IPS-18a (cell line): ENCODE data around the gene ROMO1.
"Not testable (repeated sequence)": the region's sequence is repeated elsewhere in the genome, so short reads cannot be mapped to it uniquely, and the experiment has no call there.

Experiments used
- H3K27ac ChIP-seq: one replicate; pipeline ENCODE4 v1.5.1; 2013; ENCODE audit warnings: low read length
- H3K27me3 ChIP-seq: one replicate; pipeline ENCODE4 v1.6.1; 2013; ENCODE audit warnings: mild to moderate bottlenecking, low read length; ENCODE audit not compliant: control insufficient read depth, insufficient read depth
- H3K36me3 ChIP-seq: one replicate; pipeline ENCODE4 v1.6.1; 2013; ENCODE audit warnings: low read depth, low read length; ENCODE audit not compliant: control insufficient read depth
- H3K4me1 ChIP-seq: one replicate; pipeline ENCODE4 v1.6.1; 2013; ENCODE audit warnings: low read depth, low read length; ENCODE audit not compliant: control insufficient read depth
- H3K4me3 ChIP-seq: one replicate; pipeline ENCODE4 v1.5.1; 2013; ENCODE audit warnings: low read length
- H3K9ac ChIP-seq: one replicate; pipeline ENCODE4 v1.6.1; 2013; ENCODE audit warnings: mild to moderate bottlenecking, low read length, moderate library complexity
- H3K9me3 ChIP-seq: one replicate; pipeline ENCODE4 v1.6.1; 2013; ENCODE audit warnings: low read depth, low read length; ENCODE audit not compliant: control insufficient read depth

Gene ROMO1

DNA sequence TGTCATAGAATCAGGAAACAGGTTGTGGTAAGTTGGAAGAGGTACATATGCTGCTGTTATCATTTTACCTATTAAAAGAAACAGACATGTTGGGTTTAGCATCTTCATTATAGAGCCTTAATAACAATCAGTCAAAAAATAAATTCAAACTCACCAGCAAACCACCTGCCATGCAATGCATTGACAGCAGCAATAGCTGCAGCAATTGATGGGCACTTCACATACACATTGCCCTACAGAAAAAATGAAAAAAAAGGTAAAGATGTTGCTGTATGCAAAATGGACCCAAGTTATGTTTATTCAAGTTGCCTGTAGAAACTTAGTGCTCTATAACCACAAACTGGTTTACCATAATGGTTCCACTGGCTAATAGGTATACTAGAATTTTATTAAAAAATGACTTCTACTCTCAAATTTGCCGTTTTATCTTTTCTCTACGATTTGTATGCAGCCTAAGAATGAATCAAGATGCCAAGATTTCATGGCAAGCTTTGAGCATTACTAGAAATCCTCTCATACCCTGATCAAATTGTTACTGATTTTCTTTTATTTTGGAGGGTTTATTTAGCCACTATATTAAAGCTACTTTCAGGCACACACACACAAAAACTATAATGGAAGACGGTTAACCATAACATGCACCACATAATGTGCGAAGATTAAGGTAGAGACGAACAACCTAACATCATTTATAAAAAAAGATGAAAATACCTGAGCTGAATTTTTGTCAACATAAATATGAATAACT is 5.5 kb downstream of the ROMO1 start:
- H3K27ac ChIP-seq, result no peak overlapping the region
- no peaks in the 10 kb centered on the region for H3K4me1 ChIP-seq
- no peak overlapping the region for H3K4me3 ChIP-seq
- H3K27me3 ChIP-seq, result no peaks in the 10 kb centered on the region
- H3K9me3 ChIP-seq, result no peaks in the 10 kb centered on the region
- no peak overlapping the region for H3K9ac ChIP-seq
- peaks cover 76% of the 10 kb centered on the region for H3K36me3 ChIP-seq

- H3K27ac ChIP-seq, H3K9ac ChIP-seq, H3K27me3 ChIP-seq, H3K9me3 ChIP-seq, H3K4me1 ChIP-seq, H3K4me3 ChIP-seq: not testable (repeated sequence)
- peaks cover 88% of the 10 kb centered on the region for H3K36me3 ChIP-seq
These were observed 6.7 kb downstream of the ROMO1 start for GRCh38 chr20:35705894-35706293.

DNA sequence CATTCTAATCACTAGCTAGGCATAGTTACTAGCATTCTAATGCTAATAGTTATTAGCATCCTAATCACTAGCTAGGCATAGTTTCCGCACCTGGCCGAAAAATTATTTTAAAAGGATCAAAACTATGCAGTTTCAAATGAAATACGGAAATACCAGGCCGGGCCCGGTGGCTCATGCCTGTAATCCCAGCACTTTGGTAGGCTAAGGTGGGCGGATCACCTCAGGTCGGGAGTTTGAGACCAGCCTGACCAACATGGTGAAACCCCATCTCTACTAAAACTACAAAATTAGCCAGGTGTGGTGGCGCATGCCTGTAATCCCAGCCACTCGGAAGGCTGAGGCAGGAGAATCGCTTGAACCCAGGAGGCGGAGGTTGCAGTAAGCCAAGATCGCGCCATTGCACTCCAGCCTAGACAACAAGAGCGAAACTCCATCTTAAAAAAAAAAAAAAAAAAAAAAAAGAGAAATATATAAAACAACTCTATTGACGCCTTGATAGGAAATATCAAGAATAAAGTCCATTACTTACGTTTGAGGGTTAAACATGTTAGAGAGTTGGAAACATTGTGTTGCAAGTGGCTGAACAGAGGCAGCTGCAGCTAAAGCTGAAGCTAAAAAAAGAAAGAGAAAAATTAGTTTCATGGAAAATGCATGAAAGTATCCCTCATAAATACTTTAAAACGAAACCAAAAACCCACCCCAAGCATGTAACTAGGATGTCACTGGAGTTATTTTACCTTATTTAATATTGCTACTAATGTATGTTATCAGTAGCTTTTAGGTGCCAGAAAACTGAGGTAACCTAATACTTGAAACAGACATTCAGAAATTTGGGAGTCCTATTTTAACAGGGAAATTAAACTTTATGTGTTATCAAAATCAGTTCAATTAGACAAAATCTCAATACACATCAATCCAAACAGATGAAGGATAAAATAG is 7.7 kb downstream of the ROMO1 start:
- H3K36me3 ChIP-seq, result peaks cover 97% of the 10 kb centered on the region
- not testable (repeated sequence) for H3K27ac ChIP-seq, H3K4me1 ChIP-seq, H3K9me3 ChIP-seq, H3K4me3 ChIP-seq, H3K27me3 ChIP-seq, H3K9ac ChIP-seq

GRCh38 chr20:35708502-35708901 is 9.3 kb downstream of the ROMO1 start:
- Histone ChIP-seq H3K27ac (no peak overlapping the region), H3K4me3 (no peak overlapping the region), H3K9ac (no peak overlapping the region), H3K4me1 (no peaks in the 10 kb centered on the region), H3K36me3 (peaks cover 99% of the 10 kb centered on the region), H3K9me3 (no peaks in the 10 kb centered on the region), H3K27me3 (no peaks in the 10 kb centered on the region)

- H3K27me3 ChIP-seq, result no peaks in the 10 kb centered on the region
- H3K4me1 ChIP-seq, result no peaks in the 10 kb centered on the region
- no peak overlapping the region for H3K27ac ChIP-seq
- H3K9me3 ChIP-seq, result no peaks in the 10 kb centered on the region
- no peak overlapping the region for H3K4me3 ChIP-seq
- no peak overlapping the region for H3K9ac ChIP-seq
- peaks cover 99% of the 10 kb centered on the region for H3K36me3 ChIP-seq
These were observed 10.1 kb downstream of the ROMO1 start for GRCh38 chr20:35709259-35709658.

DNA sequence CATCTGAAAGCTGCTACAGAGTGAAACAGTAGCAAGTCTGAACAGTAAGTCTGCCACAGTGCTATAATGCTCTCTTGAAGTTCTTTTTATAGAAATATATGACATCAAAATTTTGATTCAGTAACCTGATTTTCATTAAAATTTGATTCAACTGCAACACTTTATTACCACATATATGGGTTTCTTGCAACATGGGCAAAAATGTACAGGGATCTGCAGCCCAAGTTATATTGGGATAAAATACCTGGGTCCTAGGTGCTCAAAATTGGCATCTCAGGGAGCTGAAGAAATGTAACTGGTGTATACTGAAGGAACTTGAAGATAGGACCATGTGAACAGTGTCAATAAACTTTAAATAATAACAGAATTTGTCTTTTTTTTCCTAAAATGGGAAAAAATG is 10.8 kb downstream of the ROMO1 start:
- Histone ChIP-seq H3K36me3 (peaks cover 99% of the 10 kb centered on the region), H3K4me1 (no peaks in the 10 kb centered on the region), H3K4me3 (no peak overlapping the region), H3K27ac (no peak overlapping the region), H3K9ac (no peak overlapping the region), H3K27me3 (no peaks in the 10 kb centered on the region), H3K9me3 (no peaks in the 10 kb centered on the region)

DNA sequence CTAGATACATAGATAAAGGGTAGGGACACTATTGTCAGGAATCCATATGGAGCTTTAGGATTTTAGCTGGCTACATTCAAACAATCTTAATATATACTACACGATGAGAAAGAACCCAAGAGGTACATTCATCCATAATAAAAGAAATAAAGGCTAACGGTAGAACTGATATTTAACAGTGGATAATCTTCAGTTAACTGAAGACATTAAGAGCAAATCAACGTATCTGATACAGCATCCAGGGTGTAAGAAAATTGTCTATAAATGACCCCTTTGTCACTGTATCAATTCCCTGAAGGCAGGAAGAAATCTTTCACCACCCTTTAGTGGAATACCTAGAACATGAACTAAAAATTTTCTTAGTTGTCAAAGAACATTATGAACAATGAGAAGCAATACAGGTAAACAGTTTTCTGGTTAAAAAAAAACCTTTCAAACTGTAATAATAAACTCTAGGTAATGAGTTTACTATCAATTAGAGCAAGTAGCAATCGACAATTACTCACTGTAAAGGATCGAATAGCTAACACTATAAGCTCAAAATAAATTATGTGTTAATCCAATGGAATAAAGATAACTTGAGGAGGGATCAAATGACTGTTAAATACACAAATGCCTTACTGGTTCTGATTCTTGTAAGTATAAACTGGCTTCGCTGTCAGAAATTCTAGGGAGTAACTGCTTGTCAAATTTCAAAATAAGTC is 11.8 kb downstream of the ROMO1 start:
- no peaks in the 10 kb centered on the region for H3K4me1 ChIP-seq
- no peak overlapping the region for H3K27ac ChIP-seq
- H3K9ac ChIP-seq, result no peak overlapping the region
- peaks cover 99% of the 10 kb centered on the region for H3K36me3 ChIP-seq
- no peak overlapping the region for H3K4me3 ChIP-seq
- no peaks in the 10 kb centered on the region for H3K27me3 ChIP-seq
- no peaks in the 10 kb centered on the region for H3K9me3 ChIP-seq

DNA sequence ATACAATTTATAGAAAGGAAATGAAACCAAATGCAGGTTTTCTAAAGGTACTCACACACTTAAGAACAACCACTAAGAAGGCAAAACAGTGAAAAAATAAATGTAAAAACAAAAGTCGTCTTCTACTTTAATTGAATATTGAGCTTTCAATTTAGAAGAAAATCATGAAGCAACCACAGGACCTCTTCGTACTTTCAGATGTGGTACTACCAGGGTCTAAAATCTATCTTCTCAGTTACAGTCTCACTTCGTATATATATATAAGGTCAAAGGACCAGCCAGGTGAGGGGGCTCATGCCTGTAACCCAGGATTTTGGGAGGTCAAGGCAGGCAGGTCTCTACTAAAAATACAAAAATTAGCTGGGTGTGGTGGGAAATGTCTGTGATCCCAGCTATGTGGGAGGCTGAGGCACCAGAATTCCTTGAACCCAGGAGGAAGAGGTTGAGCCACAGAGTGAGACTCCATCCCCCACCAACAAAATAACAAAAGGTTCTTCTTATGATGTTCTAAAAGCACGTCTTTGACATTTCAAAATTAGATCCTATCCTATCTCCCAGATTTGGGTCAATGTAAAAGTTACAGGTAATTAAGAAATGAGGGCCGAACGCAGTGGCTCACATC is 12.5 kb downstream of the ROMO1 start:
- Histone ChIP-seq H3K4me3 (no peak overlapping the region), H3K9me3 (no peaks in the 10 kb centered on the region), H3K9ac (no peak overlapping the region), H3K4me1 (no peaks in the 10 kb centered on the region), H3K36me3 (peaks cover 99% of the 10 kb centered on the region), H3K27me3 (no peaks in the 10 kb centered on the region), H3K27ac (no peak overlapping the region)

DNA sequence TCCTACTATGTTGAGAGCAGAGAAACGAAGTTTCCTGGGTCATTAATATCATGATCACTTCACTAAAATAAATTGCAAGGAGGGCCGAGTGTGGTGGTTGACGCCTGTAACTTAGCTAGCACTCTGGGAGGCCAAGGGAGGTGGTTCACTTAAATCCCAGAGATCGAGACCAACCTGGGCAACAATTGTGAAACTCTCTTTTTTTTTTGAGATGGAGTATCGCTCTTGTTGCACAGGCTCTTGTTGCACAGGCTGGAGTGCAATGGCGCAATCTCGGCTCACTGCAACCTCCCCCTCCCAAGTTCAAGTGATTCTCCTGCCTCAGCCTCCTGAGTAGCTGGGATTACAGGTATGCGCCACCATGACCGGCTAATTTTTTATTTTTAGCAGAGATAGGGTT is 13.9 kb downstream of the ROMO1 start:
- not testable (repeated sequence) for H3K27ac ChIP-seq, H3K27me3 ChIP-seq, H3K9ac ChIP-seq, H3K4me3 ChIP-seq, H3K9me3 ChIP-seq, H3K4me1 ChIP-seq
- peaks cover 99% of the 10 kb centered on the region for H3K36me3 ChIP-seq

DNA sequence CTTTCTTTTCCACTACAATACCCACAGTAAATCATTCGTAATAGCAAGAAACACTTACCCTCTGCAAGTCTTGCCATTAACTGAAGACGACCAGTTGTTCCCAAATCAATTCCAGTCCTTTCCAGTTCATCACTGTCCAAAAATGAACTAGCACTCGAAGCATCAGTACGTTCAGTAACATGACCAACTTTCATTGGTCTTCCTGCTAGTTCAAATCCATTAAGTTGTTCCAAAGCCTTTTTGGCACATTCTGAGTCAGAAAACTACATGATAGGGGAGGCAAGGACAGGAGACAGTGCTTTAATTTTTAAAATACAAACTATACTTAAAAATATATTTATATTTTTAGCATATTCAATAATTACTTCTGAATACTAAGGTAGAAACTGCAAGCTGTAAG is 14.9 kb downstream of the ROMO1 start:
- no peak overlapping the region for H3K27ac ChIP-seq

DNA sequence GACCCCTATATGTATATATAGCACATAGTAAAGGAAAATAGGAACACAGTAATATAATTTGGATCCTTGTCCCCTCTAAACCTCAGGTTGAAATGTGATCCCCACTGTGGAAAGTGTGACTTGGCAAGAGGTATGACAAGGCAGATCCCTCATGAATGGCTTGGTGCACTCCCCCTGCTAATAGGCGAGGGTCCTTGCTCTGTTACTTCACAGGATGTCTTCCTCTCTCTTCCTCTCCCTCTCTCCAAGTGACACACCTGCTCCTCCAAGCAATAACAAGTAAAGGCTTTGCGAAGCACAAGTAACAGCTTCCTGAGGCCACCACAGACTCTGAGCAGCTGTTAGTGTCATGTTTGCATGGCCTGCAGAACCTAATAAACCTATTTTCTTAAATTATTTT is 16.4 kb downstream of the ROMO1 start:
- H3K36me3 ChIP-seq, result peaks cover 99% of the 10 kb centered on the region
- no peak overlapping the region for H3K9ac ChIP-seq
- no peaks in the 10 kb centered on the region for H3K4me1 ChIP-seq
- no peaks in the 10 kb centered on the region for H3K27me3 ChIP-seq
- H3K9me3 ChIP-seq, result no peaks in the 10 kb centered on the region
- H3K4me3 ChIP-seq, result no peak overlapping the region
- no peak overlapping the region for H3K27ac ChIP-seq

More for the DNA sequence above, 14.9 kb downstream of the ROMO1 start:
- no peaks in the 10 kb centered on the region for H3K9me3 ChIP-seq
- H3K27me3 ChIP-seq, result no peaks in the 10 kb centered on the region
- no peaks in the 10 kb centered on the region for H3K4me1 ChIP-seq
- peaks cover 99% of the 10 kb centered on the region for H3K36me3 ChIP-seq
- no peak overlapping the region for H3K4me3 ChIP-seq
- H3K9ac ChIP-seq, result no peak overlapping the region
